Stimulated activated CD4-positive, alpha-beta T cell treated with anti-CD3 and anti-CD28 coated beads, TNF-alpha, amount 100 ng/mL, for 48 hours (primary cell): Measurements from ENCODE around the gene NMBR.
"Not testable (repeated sequence)": the region's sequence is repeated elsewhere in the genome, so short reads cannot be mapped to it uniquely, and the experiment has no call there.

Source experiments
- DNase-seq, 3 donors: peaks; one replicate each; pipeline ENCODE4 v3.0.0-alpha.2; 2020; ENCODE audit warnings: low read depth in 3 of 3

The NMBR gene

DNA sequence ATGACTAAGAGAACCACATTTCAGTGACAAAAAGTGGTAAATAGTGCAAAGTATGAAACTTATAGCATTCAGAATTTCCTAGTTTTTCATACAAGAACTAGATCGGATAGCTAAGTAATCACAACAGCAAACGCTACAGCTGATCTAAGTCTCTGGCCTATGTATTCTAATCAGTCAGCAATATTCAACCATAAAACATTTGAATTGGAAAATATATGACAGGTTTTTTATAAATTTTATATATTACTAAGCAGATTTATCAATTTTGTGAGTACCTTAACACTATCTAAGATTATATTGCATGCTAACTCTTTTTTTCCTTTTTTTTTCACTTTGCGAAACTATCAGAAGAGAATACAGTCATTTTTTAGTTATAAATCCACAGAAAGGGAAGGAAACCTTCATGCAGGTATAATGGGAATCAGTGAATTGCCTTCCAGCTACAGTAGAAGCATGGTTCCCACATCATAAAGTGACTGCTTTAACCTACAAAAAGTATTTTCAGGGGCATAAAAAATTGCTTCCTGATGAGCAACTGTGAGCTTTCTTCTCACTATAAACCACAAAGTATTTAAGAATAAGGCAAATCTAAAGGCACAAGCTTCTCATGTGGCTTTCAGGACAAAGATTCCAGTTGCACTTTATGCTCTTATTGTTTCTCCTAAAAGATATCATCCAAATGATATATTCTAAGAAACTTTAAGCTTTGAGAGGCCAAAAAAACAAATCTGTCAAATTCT lies 88.2 kb downstream of the NMBR start:
- DNase-seq = no peak

DNA sequence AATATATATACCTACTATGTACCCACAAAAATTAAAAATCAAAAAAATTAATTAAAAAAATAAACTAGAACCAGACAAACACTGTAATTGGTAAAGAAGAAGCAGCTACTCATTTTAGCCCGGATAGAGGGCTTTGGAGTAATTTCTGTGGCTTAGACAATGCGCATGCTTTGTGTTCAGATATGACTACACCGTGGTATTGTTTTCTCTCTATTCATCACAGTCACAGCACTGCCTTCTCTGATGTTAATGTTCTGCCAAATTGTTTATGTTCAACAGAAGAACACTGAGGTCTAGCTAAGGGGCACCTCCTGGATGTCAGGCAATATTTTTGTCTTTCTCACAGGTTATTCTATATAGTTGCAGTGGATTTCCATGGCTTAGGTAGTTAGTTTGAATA lies 91.7 kb downstream of the NMBR start:
- DNase-seq = no peak

DNA sequence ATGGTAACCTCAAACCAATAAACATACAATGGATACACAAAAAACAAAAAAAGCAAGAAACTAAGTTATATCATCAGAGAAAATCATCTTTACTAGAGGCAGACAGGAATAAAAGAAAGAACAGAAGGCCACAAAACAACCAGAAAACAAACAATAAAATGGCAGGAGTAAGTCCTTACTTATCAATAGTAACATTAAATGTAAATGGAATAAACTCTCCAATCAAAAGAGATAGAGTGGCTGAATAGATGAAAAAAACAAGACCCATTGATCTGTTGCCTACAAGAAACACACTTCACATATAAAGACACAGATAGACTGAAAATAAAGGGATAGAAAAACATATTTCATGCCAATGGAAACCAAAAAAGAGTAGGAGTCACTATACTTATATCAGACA lies 95.5 kb downstream of the NMBR start:
- DNase-seq = no peak

DNA sequence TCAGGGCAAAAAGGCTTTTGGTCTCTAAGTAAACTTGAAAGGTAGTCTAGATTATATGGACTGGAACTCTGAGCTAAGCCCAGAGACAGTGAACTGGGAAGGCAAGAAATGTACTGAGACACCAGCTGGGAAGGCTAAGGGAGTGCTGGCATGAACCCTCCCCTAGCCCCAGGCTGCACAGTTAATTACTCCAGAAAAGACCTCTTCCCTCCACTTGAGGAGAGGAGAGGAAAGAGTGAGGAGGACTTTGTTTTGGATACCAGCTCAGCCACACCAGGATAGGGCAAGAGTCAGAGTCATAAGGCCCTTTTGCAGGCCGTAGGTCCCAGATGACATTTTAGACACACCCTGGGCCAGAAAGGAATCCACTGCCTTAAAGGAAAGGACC lies 98.3 kb downstream of the NMBR start:
- DNase-seq = no peak

DNA sequence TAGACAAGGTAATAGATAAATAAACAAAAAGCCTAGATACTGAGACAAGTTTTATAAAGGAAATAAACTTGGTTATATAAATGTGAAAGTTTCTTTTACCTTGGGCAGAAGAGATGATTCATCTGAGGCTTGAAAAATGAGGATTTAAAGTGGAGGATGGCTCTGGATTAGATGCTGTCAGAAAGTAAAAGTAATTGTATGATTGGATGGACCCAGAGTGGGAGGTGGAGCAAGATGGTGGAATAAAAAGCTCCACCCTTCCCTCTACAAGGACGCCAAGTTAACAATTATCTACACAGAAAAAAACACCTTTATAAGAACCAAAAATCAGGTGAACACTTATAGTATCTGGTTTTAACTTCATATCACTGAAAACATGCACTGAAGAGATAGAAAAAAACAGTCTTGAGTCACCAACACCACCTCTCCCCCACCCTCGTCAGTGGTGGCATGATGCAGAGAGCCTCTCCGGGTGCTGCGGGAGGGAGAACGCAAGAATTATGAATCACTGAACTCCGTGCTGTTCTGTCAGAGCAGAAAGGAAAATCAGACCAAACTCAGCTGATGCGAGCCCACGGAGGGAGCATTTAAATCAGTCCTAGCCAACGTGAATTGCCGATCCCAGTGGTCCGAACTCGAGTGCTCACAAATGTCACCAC lies 98.9 kb downstream of the NMBR start:
- no peak for DNase-seq

DNA sequence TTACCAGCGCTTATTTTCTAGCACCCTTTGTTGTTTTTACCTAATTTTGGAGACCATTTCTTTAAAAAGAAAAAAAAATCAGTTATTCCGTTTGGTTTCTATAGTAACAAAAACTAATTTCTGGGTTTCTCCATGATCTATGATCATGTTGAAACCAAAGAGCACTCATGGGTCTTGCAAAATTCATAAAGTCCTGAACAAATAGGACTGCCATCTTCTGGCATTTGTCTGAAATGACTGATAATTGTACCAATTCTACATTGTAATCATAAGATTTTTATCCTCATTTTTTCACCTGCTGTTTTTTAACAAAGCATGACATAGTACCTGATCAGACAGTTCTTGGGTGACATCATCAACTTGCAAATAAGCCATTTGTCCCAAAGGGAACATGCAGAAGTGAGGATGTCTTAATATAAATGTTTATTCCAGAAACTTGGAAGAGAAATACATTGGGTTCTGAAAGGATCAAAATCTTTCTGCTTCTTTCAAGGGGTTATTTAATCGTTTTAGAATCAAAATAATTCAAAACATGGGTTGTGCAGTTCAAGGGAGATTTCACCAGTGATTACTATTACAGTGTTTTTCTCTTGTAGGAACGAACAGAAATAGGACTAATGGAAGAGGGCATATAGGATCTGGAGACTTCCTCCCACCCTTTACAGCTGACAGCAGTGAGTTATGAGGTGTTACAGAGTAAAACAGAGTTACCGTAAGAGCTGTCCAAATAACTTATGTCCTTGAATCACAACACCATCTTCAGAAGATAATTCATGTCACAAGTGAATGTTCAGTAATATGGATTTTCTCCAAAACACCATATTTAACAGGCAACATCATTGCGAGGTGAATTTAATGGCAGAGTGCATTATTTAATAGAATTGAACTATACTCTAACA lies 101.3 kb downstream of the NMBR start:
- DNase-seq = no peak

DNA sequence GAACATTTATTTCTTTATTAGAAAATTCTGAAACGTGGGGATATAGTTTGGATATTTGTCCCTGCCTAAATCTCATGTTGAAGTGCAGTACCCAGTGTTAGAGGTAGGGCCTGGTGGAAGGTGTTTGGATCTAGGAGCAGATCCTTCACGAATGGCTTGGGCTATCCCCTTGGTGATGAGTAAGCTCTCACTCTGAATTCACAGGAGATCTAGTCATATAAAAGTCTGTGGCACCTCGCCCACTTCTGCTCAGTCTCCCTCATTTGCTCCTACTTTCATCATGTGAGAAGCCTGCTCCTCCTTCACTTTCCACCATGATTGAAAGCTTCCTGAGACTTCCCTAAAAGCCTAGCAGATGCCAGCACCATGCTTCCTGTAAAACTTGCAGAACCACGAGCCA lies 111.0 kb downstream of the NMBR start:
- DNase-seq = no peak

DNA sequence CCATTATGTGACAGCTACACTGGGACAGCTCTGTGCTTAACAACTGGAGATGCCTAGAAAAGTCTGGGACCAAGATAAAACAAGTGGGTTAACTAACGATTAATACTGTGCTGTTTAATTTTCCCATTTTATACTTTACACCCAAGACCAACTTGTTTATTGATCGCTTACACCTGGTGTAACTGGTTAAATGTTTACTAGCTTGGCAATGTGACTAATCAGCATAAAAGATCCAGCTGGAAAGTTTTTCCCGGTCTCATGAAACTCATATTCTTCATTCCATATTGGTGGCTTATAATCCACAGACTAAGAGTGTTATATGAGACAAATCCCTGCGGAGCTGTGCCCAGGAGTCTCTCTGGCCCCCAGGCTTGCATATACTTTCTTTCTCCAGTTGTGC lies 115.9 kb downstream of the NMBR start:
- DNase-seq = no peak

DNA sequence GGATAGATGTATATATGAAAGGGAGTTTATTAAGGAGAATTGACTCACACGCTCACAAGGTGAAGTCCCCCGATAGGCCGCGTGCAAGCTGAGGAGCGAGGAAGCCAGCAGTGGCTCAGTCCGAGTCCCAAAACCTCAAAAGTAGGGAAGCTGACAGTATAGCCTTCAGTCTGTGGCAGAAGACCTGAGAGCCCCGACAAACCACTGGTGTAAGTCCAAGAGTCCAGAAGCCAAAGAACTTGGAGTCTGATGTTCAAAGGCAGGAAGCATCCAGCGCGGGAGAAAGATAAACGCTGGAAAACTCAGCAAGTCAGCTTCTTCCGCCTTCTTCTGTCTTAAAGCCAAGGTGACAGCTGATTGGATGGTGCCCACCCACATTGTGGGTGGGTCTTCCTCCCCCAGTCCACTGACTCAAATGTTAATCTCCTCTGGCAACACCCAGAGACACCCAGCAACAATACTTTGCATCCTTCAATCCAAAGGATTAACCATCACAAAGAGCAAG lies 116.8 kb downstream of the NMBR start:
- no peak for DNase-seq

DNA sequence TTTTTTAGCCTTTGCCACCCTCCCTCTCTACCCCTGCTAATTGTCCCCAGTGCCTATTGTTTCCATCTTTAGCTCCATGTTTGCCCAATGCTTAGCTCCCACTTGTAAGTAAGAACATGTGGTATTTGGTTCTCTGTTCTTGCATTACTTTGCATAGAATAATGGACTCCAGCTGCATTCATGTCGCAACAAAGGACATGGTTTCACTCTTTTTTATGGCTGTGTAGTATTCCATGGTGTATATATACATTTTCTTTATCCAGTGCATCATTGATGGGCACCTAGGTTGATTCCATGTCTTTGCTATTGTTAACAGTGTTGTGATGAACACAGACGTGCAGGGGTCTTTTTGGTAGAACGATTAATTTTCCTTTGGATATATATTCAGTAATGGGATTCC lies 118.4 kb downstream of the NMBR start:
- DNase-seq = no peak

DNA sequence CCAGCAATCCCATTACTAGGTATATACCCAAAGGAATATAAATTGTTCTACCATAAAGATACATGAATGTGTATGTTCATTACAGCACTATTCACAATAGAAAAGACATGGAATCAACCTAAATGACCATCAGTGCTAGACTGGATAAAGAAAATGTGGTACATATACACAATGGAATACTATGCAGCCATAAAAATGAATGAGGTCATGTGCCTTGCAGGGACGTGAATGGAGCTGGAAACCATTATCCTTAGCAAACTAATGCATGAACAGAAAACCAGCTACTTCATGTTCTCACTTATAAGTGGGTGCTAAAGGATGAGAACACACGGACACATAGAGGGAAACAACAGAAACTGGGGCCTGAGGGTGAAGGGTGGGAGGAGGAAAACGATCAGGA lies 119.1 kb downstream of the NMBR start:
- DNase-seq = not testable (repeated sequence)

DNA sequence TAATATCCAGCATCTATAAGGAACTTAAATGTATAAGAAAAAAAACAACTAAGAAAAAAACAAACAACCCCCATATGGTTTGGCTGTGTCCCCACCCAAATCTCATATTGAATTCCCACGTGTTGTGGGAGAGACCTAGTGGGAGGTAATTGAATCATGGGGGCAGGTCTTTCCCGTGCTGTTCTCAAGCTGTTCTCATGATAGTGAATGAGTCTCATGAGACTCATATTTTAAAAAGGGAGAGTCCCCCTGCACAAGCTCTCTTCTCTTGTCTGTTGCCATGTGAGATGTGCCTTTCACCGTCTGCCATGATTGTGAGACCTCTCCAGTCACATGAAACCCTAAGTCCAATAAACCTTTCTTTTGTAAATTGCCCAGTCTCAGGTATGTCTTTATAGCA lies 119.8 kb downstream of the NMBR start:
- DNase-seq = no peak

DNA sequence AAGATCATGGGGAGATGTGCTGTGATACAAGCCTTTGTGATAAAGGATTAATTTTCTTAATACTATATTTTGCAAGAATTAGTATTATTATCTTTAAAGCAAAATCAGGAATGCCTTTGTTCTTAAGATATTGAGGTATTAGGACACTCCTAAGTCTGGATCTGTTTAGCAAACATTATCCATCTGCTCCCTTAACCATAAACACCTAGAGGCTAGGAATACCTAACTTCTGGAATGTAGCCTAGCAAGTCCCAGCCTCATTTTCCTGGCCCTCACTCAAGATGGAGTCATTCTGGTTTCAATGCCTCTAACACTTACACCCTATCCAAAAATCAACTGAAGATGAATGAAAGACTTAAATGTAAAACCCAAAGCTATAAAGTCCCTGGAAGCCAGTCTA lies 120.5 kb downstream of the NMBR start:
- DNase-seq = no peak
